Panc1 (cell line): ENCODE results near the gene ADGRE1. TPM values are rescaled to one million over a fixed set of nuclear protein-coding genes. Genes with fewer than 3 reads are reported as not detected.

ENCODE experiments used
- ATAC-seq: fragments of 200-7000 bp; cut with Tn5 transposase; 2 replicates; pipeline ENCODE4 v1.9.1; 2020; ENCODE audit warnings: mild to moderate bottlenecking, moderate library complexity
- BruUV-seq: library from RNA; stranded (reverse); fragments of 400-500 nt; replicated peaks from 2 replicates; lab custom pipeline; 2021; lab: Mats Ljungman, UMichigan
- CTCF ChIA-PET: fragments of 300-600 bp; sonication (Branson Sonifier 250); formaldehyde crosslinking; loops from one replicate; lab custom pipeline; 2022; ENCODE audit warnings: antibody characterized with exemption; lab: Charles Lee
- POLR2A ChIA-PET: fragments of 300-600 bp; sonication (Branson Sonifier 250); formaldehyde crosslinking; loops from one replicate; lab custom pipeline; 2022; ENCODE audit warnings: antibody characterized with exemption; lab: Charles Lee
- DNase-seq: peaks from one replicate; pipeline ENCODE4 v3.0.0-alpha.2; 2010; ENCODE audit warnings: low read depth, low spot score
- H3K27ac ChIP-seq: 2 replicates; pipeline ENCODE4 v1.5.1; 2011; ENCODE audit warnings: mild to moderate bottlenecking, low read length, inconsistent platforms
- H3K27me3 ChIP-seq: fragments of 200-500 bp; sonication (Bioruptor generic); 2 replicates; pipeline ENCODE4 v1.6.0; 2014; ENCODE audit warnings: low read length, inconsistent platforms; ENCODE audit not compliant: control insufficient read depth, insufficient read depth
- H3K36me3 ChIP-seq: fragments of 200-500 bp; sonication (Bioruptor generic); 2 replicates; pipeline ENCODE4 v1.5.1; 2014; ENCODE audit warnings: inconsistent platforms, mild to moderate bottlenecking, low read length, moderate library complexity; ENCODE audit not compliant: control insufficient read depth, insufficient read depth
- H3K4me1 ChIP-seq: 2 replicates; pipeline ENCODE4 v1.5.1; 2011; ENCODE audit warnings: inconsistent platforms, mild to moderate bottlenecking, low read length, moderate library complexity; ENCODE audit not compliant: control insufficient read depth, insufficient read depth
- H3K4me3 ChIP-seq, 2 experiments: 2 replicates each; pipeline ENCODE4 v1.5.1; 2011 to 2012; ENCODE audit warnings: low read depth in 2 of 2, low read length in 2 of 2, mild to moderate bottlenecking in 2 of 2, inconsistent platforms in 1 of 2, moderate library complexity in 1 of 2
- H3K9me3 ChIP-seq: fragments of 200-500 bp; sonication (Bioruptor generic); 2 replicates; pipeline ENCODE4 v1.5.1; 2014; ENCODE audit warnings: low read depth, mild to moderate bottlenecking, inconsistent platforms, low read length, moderate library complexity; ENCODE audit not compliant: control insufficient read depth, insufficient read depth
- CTCF ChIP-seq: fragments of 450-650 bp; IDR thresholded peaks from 2 replicates; pipeline ENCODE4 v1.5.1; 2017; ENCODE audit warnings: mild to moderate bottlenecking
- POLR2AphosphoS5 ChIP-seq: IDR thresholded peaks from 2 replicates; pipeline ENCODE4 v1.6.1; 2012; ENCODE audit warnings: mild to moderate bottlenecking, low read depth, low read length, moderate library complexity
- REST ChIP-seq, 2 experiments: IDR thresholded peaks; 2 replicates each; pipeline ENCODE4 v1.6.1; 2011 to 2012; ENCODE audit warnings: low read depth in 2 of 2, control low read depth in 1 of 2, low read length in 1 of 2, mild to moderate bottlenecking in 1 of 2, moderate library complexity in 1 of 2; ENCODE audit not compliant: insufficient read depth in 1 of 2
- SIN3A ChIP-seq: IDR thresholded peaks from 2 replicates; pipeline ENCODE4 v1.6.1; 2012; ENCODE audit warnings: low read depth, mild to moderate bottlenecking, low read length, moderate library complexity, borderline replicate concordance; ENCODE audit not compliant: insufficient read depth
- TCF7L2 ChIP-seq: IDR thresholded peaks from 2 replicates; pipeline ENCODE4 v1.6.1; 2011; ENCODE audit warnings: mild to moderate bottlenecking, low read depth, low read length, inconsistent platforms
- in situ Hi-C: cut with HindIII; loops from 2 replicates; pipeline ENCODE4 v1.10.0; 2016; ENCODE audit warnings: low sequenced_read_pairs, low pct_unique_long_range_greater_than_20kb
- intact Hi-C: fragments of 100-400 bp; cut with micrococcal nuclease; formaldehyde crosslinking; loops from one replicate; pipeline ENCODE4 v1.10.0; 2022; ENCODE audit not compliant: unreplicated experiment
- total RNA-seq: library from RNA; stranded (reverse); gene quantifications from one replicate; pipeline ENCODE4 v1.2.1, GENCODE V29; 2021; ENCODE audit not compliant: unreplicated experiment

Gene ADGRE1
- total RNA-seq, 1 experiment from 2014 or later, result 0.08 TPM

- no peak overlapping the region for H3K4me3 ChIP-seq
- no TSS peak for BruUV-seq
- H3K36me3 ChIP-seq, result no peaks in the 10 kb centered on the region
- ATAC-seq (no peak), DNase-seq (no peak)
- POLR2A ChIA-PET, result no interaction called here
- H3K27ac ChIP-seq, result no peak overlapping the region
- H3K4me1 ChIP-seq, result no peaks in the 10 kb centered on the region
- intact Hi-C loops (no loop called here), in situ Hi-C loops (no loop called here)
- TF ChIP-seq TCF7L2, result no peak
- no peak for TF ChIP-seq REST (IDR thresholded peaks at IDR 0.05; ENCODE audit: insufficient read depth in 1 of 2, low read depth in 2 of 2, low read length in 1 of 2)
- no peak for TF ChIP-seq POLR2AphosphoS5
- no peak for TF ChIP-seq SIN3A
- no peak for TF ChIP-seq CTCF
- no peaks in the 10 kb centered on the region for H3K27me3 ChIP-seq
- no peaks in the 10 kb centered on the region for H3K9me3 ChIP-seq
- CTCF ChIA-PET, result no interaction called here
Measured at GRCh38 chr19:6877766-6878165, 9.6 kb upstream of the ADGRE1 start.

GRCh38 chr19:6886277-6886897 lies 992 bp upstream of the ADGRE1 start:
- ChIA-PET POLR2A (no interaction called here), CTCF (no interaction called here)

More at GRCh38 chr19:6886277-6886897, 992 bp upstream of the ADGRE1 start:
- H3K4me3 ChIP-seq, result no peak overlapping the region
- intact Hi-C loops, result no loop called here
- H3K27me3 ChIP-seq, result peaks cover 2% of the 10 kb centered on the region; the same call in 1 of the 2 replicates
- TF ChIP-seq CTCF, result no peak
- no peak for TF ChIP-seq REST (IDR thresholded peaks at IDR 0.05; ENCODE audit: insufficient read depth in 1 of 2, low read depth in 2 of 2, low read length in 1 of 2)
- TF ChIP-seq SIN3A, result no peak
- TF ChIP-seq TCF7L2, result no peak
- no peak for TF ChIP-seq POLR2AphosphoS5
- H3K9me3 ChIP-seq, result no peaks in the 10 kb centered on the region
- ATAC-seq, result no peak
- H3K4me1 ChIP-seq, result no peaks in the 10 kb centered on the region
- H3K36me3 ChIP-seq, result no peaks in the 10 kb centered on the region
- no peak for DNase-seq
- in situ Hi-C loops, result no loop called here
- H3K27ac ChIP-seq, result no peak overlapping the region
- BruUV-seq, result no TSS peak
